ENCODE results near the gene FAM50B. TPM values are rescaled to one million over a fixed set of nuclear protein-coding genes. Genes with fewer than 3 reads are reported as not detected.

Gene FAM50B
- total RNA-seq, 1 experiment from 2014 or later: 3.3 TPM

DNA sequence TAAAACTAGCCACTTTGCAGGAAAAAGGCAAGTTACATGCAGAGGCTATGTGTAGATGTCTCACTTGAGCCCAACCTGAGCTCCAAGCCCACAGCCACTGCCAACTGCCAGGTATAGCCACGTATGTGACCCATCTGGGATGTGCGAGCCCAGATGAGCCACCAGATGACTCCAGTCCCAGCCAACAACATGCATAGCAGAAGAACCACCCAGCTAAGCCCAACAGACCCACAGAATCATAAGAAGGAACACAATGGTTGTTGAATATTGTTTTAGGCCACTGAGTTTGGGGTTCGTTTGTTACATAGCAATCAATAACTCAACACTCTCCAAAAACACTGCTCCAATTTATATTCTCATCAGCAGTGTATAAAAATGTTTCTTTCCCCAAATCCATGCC is 16.3 kb downstream of the FAM50B start:
- Histone ChIP-seq H3K27me3 (ENCODE audit: insufficient read depth, low read length) (no peaks in the 10 kb centered on the region), H3K23ac (ENCODE audit: insufficient read length, low read depth, low read length) (no peak overlapping the region), H4K20me1 (ENCODE audit: control insufficient read depth, insufficient read depth, insufficient read length) (no peaks in the 10 kb centered on the region), H3K9me3 (ENCODE audit: control insufficient read depth, low read depth, low read length) (no peaks in the 10 kb centered on the region), H3K4ac (ENCODE audit: low read depth, low read length) (no peak overlapping the region), H2BK20ac (ENCODE audit: low read depth, low read length, poor library complexity, severe bottlenecking) (no peak overlapping the region), H2AFZ (ENCODE audit: low read length) (no peak overlapping the region), H3K27ac (ENCODE audit: insufficient read length, low read depth, low read length) (no peak overlapping the region), H3T11ph (ENCODE audit: low read length) (no peak overlapping the region), H3K23me2 (ENCODE audit: insufficient read length, low read depth, low read length, poor library complexity, severe bottlenecking) (no peaks in the 10 kb centered on the region), H3K56ac (ENCODE audit: insufficient read length, low read depth, low read length) (no peak overlapping the region), H3K4me2 (ENCODE audit: insufficient read depth, insufficient read length, low read length) (no peak overlapping the region), H2BK5ac (ENCODE audit: insufficient read length, low read length) (no peak overlapping the region), H2BK15ac (ENCODE audit: low read depth, low read length) (no peak overlapping the region), H3K79me1 (ENCODE audit: insufficient read depth, low read depth, low read length, poor library complexity, severe bottlenecking) (no peaks in the 10 kb centered on the region), H2BK12ac (ENCODE audit: insufficient read length, low read depth, low read length) (no peak overlapping the region), H3K79me2 (ENCODE audit: insufficient read depth, low read length) (no peaks in the 10 kb centered on the region), H4K5ac (ENCODE audit: insufficient read length, low read depth, low read length) (no peak overlapping the region), H2AK5ac (ENCODE audit: insufficient read length, low read length) (no peak overlapping the region), H4K91ac (ENCODE audit: insufficient read length, low read depth, low read length) (no peak overlapping the region), H3K18ac (ENCODE audit: insufficient read length, low read depth, low read length) (no peak overlapping the region), H3K4me1 (ENCODE audit: insufficient read depth, low read length) (peaks cover 5% of the 10 kb centered on the region; the same call in 1 of the 2 replicates), H2BK120ac (ENCODE audit: low read depth, low read length, poor library complexity, severe bottlenecking) (no peak overlapping the region), H3K9ac (ENCODE audit: extremely low read depth, insufficient read length, low read length) (no peak overlapping the region), H4K8ac (replicated peaks; ENCODE audit: insufficient read length, low read depth, low read length) (no peak overlapping the region), H3K14ac (ENCODE audit: insufficient read depth, low read length) (no peak overlapping the region)
- Mint-ChIP-seq H3K4me1 (peaks cover 12 to 17% of the 10 kb centered on the region in 2 experiments), H3K9me3 (no peaks in the 10 kb centered on the region), H3K4me3 (no peak overlapping the region), H3K27ac (no peak overlapping the region), H3K36me3 (ENCODE audit: insufficient read depth in 1 of 3, low read depth in 3 of 3) (no peaks in the 10 kb centered on the region), H3K27me3 (ENCODE audit: low read depth) (peaks cover 7% of the 10 kb centered on the region)
- TF ChIP-seq CTCF (conservative IDR thresholded peaks at IDR 0.05): no peak
- DNase-seq: no peak
- no CpG with 5 or more reads among the region's 3 CpGs for WGBS (ENCODE audit: extremely low coverage, insufficient read length, low lambda C conversion rate)
